H9 (cell line): Measurements from ENCODE around the gene MGAT5. TPM values are rescaled to one million over a fixed set of nuclear protein-coding genes. Genes with fewer than 3 reads are reported as not detected.

Source experiments
- DNase-seq: peaks from one replicate; pipeline ENCODE4 v3.0.0-alpha.2; 2017
- H2AFZ ChIP-seq: one replicate; pipeline ENCODE4 v1.6.1; 2013; ENCODE audit warnings: mild to moderate bottlenecking, low read length, control low read depth, moderate library complexity
- H2AK5ac ChIP-seq: 2 replicates; pipeline ENCODE4 v1.6.1; 2013; ENCODE audit warnings: low read length, control low read depth, mixed read lengths; ENCODE audit not compliant: insufficient read length
- H2BK120ac ChIP-seq: one replicate; pipeline ENCODE4 v1.6.1; 2013; ENCODE audit warnings: low read depth, mild to moderate bottlenecking, low read length, control low read depth, inconsistent platforms; ENCODE audit not compliant: poor library complexity, severe bottlenecking
- H2BK12ac ChIP-seq: 2 replicates; pipeline ENCODE4 v1.6.1; 2013; ENCODE audit warnings: low read length, control low read depth, mixed read lengths, low read depth; ENCODE audit not compliant: insufficient read length
- H2BK15ac ChIP-seq: 2 replicates; pipeline ENCODE4 v1.6.1; 2013; ENCODE audit warnings: low read depth, low read length, control low read depth
- H2BK20ac ChIP-seq: one replicate; pipeline ENCODE4 v1.6.1; 2013; ENCODE audit warnings: low read depth, mild to moderate bottlenecking, low read length, control low read depth, inconsistent platforms; ENCODE audit not compliant: poor library complexity, severe bottlenecking
- H2BK5ac ChIP-seq: 2 replicates; pipeline ENCODE4 v1.6.1; 2013; ENCODE audit warnings: low read length, control low read depth, mixed read lengths; ENCODE audit not compliant: insufficient read length
- H3K14ac ChIP-seq: 2 replicates; pipeline ENCODE4 v1.6.1; 2013; ENCODE audit warnings: low read length, control low read depth; ENCODE audit not compliant: insufficient read depth
- H3K18ac ChIP-seq: 2 replicates; pipeline ENCODE4 v1.6.1; 2013; ENCODE audit warnings: low read depth, mild to moderate bottlenecking, mixed read lengths, low read length, control low read depth; ENCODE audit not compliant: insufficient read length
- H3K23ac ChIP-seq: 2 replicates; pipeline ENCODE4 v1.6.1; 2013; ENCODE audit warnings: low read length, control low read depth, mixed read lengths, low read depth; ENCODE audit not compliant: insufficient read length
- H3K23me2 ChIP-seq: 2 replicates; pipeline ENCODE4 v1.6.1; 2013; ENCODE audit warnings: low read depth, mild to moderate bottlenecking, mixed read lengths, low read length, control low read depth; ENCODE audit not compliant: insufficient read length, poor library complexity, severe bottlenecking
- H3K27ac ChIP-seq: 2 replicates; pipeline ENCODE4 v1.5.1; 2013; ENCODE audit warnings: low read length, control low read depth, mixed read lengths, low read depth; ENCODE audit not compliant: insufficient read length
- H3K27me3 ChIP-seq: 2 replicates; pipeline ENCODE4 v1.6.1; 2013; ENCODE audit warnings: low read length, control low read depth, inconsistent platforms; ENCODE audit not compliant: insufficient read depth
- H3K4ac ChIP-seq: 2 replicates; pipeline ENCODE4 v1.6.1; 2013; ENCODE audit warnings: low read depth, mild to moderate bottlenecking, control low read depth, inconsistent platforms, low read length, moderate library complexity
- H3K4me1 ChIP-seq: 2 replicates; pipeline ENCODE4 v1.6.1; 2013; ENCODE audit warnings: low read length, control low read depth, inconsistent platforms; ENCODE audit not compliant: insufficient read depth
- H3K4me2 ChIP-seq: 2 replicates; pipeline ENCODE4 v1.6.1; 2013; ENCODE audit warnings: low read length, control low read depth, mixed read lengths; ENCODE audit not compliant: insufficient read length, insufficient read depth
- H3K56ac ChIP-seq: 2 replicates; pipeline ENCODE4 v1.6.1; 2013; ENCODE audit warnings: low read depth, mild to moderate bottlenecking, mixed read lengths, low read length, control low read depth; ENCODE audit not compliant: insufficient read length
- H3K79me1 ChIP-seq: 2 replicates; pipeline ENCODE4 v1.6.1; 2013; ENCODE audit warnings: low read depth, mild to moderate bottlenecking, moderate library complexity, low read length, control low read depth, inconsistent platforms; ENCODE audit not compliant: insufficient read depth, poor library complexity, severe bottlenecking
- H3K79me2 ChIP-seq: 2 replicates; pipeline ENCODE4 v1.6.1; 2013; ENCODE audit warnings: low read length, control low read depth, inconsistent platforms; ENCODE audit not compliant: insufficient read depth
- H3K9ac ChIP-seq: 2 replicates; pipeline ENCODE4 v1.6.1; 2013; ENCODE audit warnings: low read length, control low read depth, mixed read lengths; ENCODE audit not compliant: insufficient read length; ENCODE audit errors: extremely low read depth
- H3K9me3 ChIP-seq: one replicate; pipeline ENCODE4 v1.6.1; 2013; ENCODE audit warnings: low read depth, low read length, inconsistent platforms; ENCODE audit not compliant: control insufficient read depth
- H3T11ph ChIP-seq: one replicate; pipeline ENCODE4 v1.6.1; 2013; ENCODE audit warnings: mild to moderate bottlenecking, low read length, control low read depth, inconsistent platforms
- H4K20me1 ChIP-seq: one replicate; pipeline ENCODE4 v1.6.1; 2013; ENCODE audit not compliant: control insufficient read depth, insufficient read length, insufficient read depth
- H4K5ac ChIP-seq: 2 replicates; pipeline ENCODE4 v1.6.1; 2013; ENCODE audit warnings: low read depth, mild to moderate bottlenecking, mixed read lengths, low read length, control low read depth; ENCODE audit not compliant: insufficient read length
- H4K8ac ChIP-seq: replicated peaks from 2 replicates; pipeline ENCODE4 v1.6.1; 2013; ENCODE audit warnings: low read length, control low read depth, mixed read lengths, low read depth; ENCODE audit not compliant: insufficient read length
- H4K91ac ChIP-seq: 2 replicates; pipeline ENCODE4 v1.6.1; 2013; ENCODE audit warnings: low read depth, mild to moderate bottlenecking, moderate library complexity, mixed read lengths, low read length, control low read depth; ENCODE audit not compliant: insufficient read length
- H3K27ac Mint-ChIP-seq, 3 experiments: 2 replicates in 2 of 3; 3 replicates in 1 of 3; pipeline ENCODE4 v1.8.0; 2020 to 2021; ENCODE audit warnings: mixed read lengths in 3 of 3, mild to moderate bottlenecking in 1 of 3, moderate library complexity in 1 of 3
- H3K27me3 Mint-ChIP-seq: 2 replicates; pipeline ENCODE4 v1.8.0; 2021; ENCODE audit warnings: low read depth, mild to moderate bottlenecking, moderate library complexity, mixed read lengths
- H3K36me3 Mint-ChIP-seq, 3 experiments: 2 replicates in 2 of 3; 3 replicates in 1 of 3; pipeline ENCODE4 v1.8.0; 2020 to 2021; ENCODE audit warnings: low read depth in 3 of 3, mixed read lengths in 3 of 3; ENCODE audit not compliant: insufficient read depth in 1 of 3
- H3K4me1 Mint-ChIP-seq, 2 experiments: 2 replicates each; pipeline ENCODE4 v1.8.0; 2020; ENCODE audit warnings: mixed read lengths in 2 of 2
- H3K4me3 Mint-ChIP-seq, 2 experiments: 2 replicates in 1 of 2; 3 replicates in 1 of 2; pipeline ENCODE4 v1.8.0; 2020 to 2021; ENCODE audit warnings: mild to moderate bottlenecking in 2 of 2, mixed read lengths in 2 of 2, moderate library complexity in 1 of 2
- H3K9me3 Mint-ChIP-seq, 2 experiments: 2 replicates in 1 of 2; 3 replicates in 1 of 2; pipeline ENCODE4 v1.8.0; 2020; ENCODE audit warnings: mild to moderate bottlenecking in 2 of 2, mixed read lengths in 2 of 2, moderate library complexity in 1 of 2
- WGBS: extraction: QIAGEN DNeasy Blood & Tissue Kit; methylation state at CpG from one replicate; pipeline ENCODE4 v1.1.7; 2013; ENCODE audit warnings: missing lambda C conversion rate, low lambda C conversion rate, mixed read lengths; ENCODE audit not compliant: insufficient read length; ENCODE audit errors: extremely low coverage; 5-methylcytosine and 5-hydroxymethylcytosine counted together
- total RNA-seq: library from RNA; stranded (reverse); gene quantifications from 2 replicates; pipeline ENCODE4 v1.2.1, GENCODE V29; 2021
- TF ChIP-seq, protein P1 (sequence below): fragments of 200-600 bp; sonication (generic); conservative IDR thresholded peaks from 3 replicates; pipeline ENCODE4 v1.8.0; 2021; ENCODE audit warnings: antibody characterized with exemption, mild to moderate bottlenecking

MGAT5 gene
- total RNA-seq, 1 experiment from 2014 or later, result 25.7 TPM

DNA sequence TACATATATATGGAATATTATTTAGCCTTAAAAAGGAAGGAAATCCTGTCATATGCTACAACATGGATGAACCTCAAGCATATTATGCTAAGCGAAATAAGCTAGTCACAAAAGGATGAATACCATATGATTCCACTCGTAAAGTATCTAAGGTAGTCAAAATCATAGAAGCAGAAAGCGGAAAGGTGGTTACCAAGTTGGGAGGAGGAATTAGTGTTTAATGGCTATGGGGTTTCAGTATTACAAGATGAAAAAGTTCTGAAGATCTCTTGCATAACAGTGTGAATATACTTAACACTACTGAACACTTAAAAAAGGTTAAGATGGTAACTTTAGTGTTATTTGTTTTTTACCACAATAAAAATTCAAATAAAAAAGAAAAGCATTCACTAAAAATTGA lies 99.0 kb downstream of the MGAT5 start:
- H2BK15ac ChIP-seq, result no peak overlapping the region
- H3K4me1 ChIP-seq, result no peaks in the 10 kb centered on the region
- H3K4me3 Mint-ChIP-seq, result no peak overlapping the region
- no peak overlapping the region for H3K14ac ChIP-seq
- no peak overlapping the region for H2AK5ac ChIP-seq
- no peak overlapping the region for H3K27ac ChIP-seq
- H4K5ac ChIP-seq, result no peak overlapping the region
- no peak overlapping the region for H4K8ac ChIP-seq
- no peaks in the 10 kb centered on the region for H3K9me3 Mint-ChIP-seq
- no peak overlapping the region for H3K4me2 ChIP-seq
- no peak overlapping the region for H2BK20ac ChIP-seq
- H2BK12ac ChIP-seq, result no peak overlapping the region
- no peak overlapping the region for H3K27ac Mint-ChIP-seq
- no peak overlapping the region for H3K9ac ChIP-seq
- no peaks in the 10 kb centered on the region; a peak in 2 of 7 replicates for H3K36me3 Mint-ChIP-seq
- TF ChIP-seq, protein P1, sequence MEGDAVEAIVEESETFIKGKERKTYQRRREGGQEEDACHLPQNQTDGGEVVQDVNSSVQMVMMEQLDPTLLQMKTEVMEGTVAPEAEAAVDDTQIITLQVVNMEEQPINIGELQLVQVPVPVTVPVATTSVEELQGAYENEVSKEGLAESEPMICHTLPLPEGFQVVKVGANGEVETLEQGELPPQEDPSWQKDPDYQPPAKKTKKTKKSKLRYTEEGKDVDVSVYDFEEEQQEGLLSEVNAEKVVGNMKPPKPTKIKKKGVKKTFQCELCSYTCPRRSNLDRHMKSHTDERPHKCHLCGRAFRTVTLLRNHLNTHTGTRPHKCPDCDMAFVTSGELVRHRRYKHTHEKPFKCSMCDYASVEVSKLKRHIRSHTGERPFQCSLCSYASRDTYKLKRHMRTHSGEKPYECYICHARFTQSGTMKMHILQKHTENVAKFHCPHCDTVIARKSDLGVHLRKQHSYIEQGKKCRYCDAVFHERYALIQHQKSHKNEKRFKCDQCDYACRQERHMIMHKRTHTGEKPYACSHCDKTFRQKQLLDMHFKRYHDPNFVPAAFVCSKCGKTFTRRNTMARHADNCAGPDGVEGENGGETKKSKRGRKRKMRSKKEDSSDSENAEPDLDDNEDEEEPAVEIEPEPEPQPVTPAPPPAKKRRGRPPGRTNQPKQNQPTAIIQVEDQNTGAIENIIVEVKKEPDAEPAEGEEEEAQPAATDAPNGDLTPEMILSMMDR, result no peak
- H3K79me2 ChIP-seq, result no peaks in the 10 kb centered on the region
- DNase-seq, result no peak
- no peaks in the 10 kb centered on the region for H3K27me3 Mint-ChIP-seq
- H3K23me2 ChIP-seq, result no peaks in the 10 kb centered on the region
- no peak overlapping the region for H3T11ph ChIP-seq
- H4K20me1 ChIP-seq, result no peaks in the 10 kb centered on the region
- no peak overlapping the region for H2BK5ac ChIP-seq
- no peak overlapping the region for H3K18ac ChIP-seq
- H3K9me3 ChIP-seq, result no peaks in the 10 kb centered on the region
- no peaks in the 10 kb centered on the region for H3K27me3 ChIP-seq
- H4K91ac ChIP-seq, result no peak overlapping the region
- no peaks in the 10 kb centered on the region for H3K79me1 ChIP-seq
- H3K4me1 Mint-ChIP-seq, result no peaks in the 10 kb centered on the region
- no peak overlapping the region for H3K56ac ChIP-seq
- no peak overlapping the region for H2BK120ac ChIP-seq
- no peak overlapping the region for H2AFZ ChIP-seq
- no CpG with 5 or more reads among the region's 3 CpGs for WGBS
- H3K23ac ChIP-seq, result no peak overlapping the region
- no peak overlapping the region for H3K4ac ChIP-seq
